Common myeloid progenitor, CD34-positive (primary cell): ENCODE data around the gene STXBP4.

ENCODE experiments used
- CTCF ChIA-PET: fragments of 350-600 bp; sonication (Branson Sonifier 250); formaldehyde crosslinking; loops from one replicate; lab custom pipeline; 2021; ENCODE audit warnings: antibody characterized with exemption; lab: Charles Lee
- POLR2A ChIA-PET: fragments of 350-600 bp; sonication (Branson Sonifier 250); formaldehyde crosslinking; loops from one replicate; lab custom pipeline; 2021; ENCODE audit warnings: antibody characterized with exemption; lab: Charles Lee
- DNase-seq, 3 donors: peaks; one replicate each; pipeline versions ENCODE4 v3.0.0 to v3.0.0-alpha.2; 2013
- H3K27ac ChIP-seq, 2 experiments: 1 replicate in 1 of 2; 2 replicates in 1 of 2; pipeline ENCODE4 v1.7.0; 2013; ENCODE audit warnings: inconsistent platforms in 2 of 2, low read length in 2 of 2, mild to moderate bottlenecking in 2 of 2, low read depth in 1 of 2, moderate library complexity in 1 of 2; ENCODE audit not compliant: severe bottlenecking in 2 of 2, insufficient read depth in 1 of 2, poor library complexity in 1 of 2
- H3K27me3 ChIP-seq, 5 experiments: replicated peaks in 2 of 5; 1 replicate in 3 of 5; 2 replicates in 2 of 5; pipeline versions ENCODE4 v1.6.1 to v1.7.0; 2013; ENCODE audit warnings: low read length in 4 of 5, mild to moderate bottlenecking in 2 of 5, moderate library complexity in 2 of 5, inconsistent platforms in 1 of 5; ENCODE audit not compliant: insufficient read depth in 5 of 5, control insufficient read depth in 4 of 5
- H3K36me3 ChIP-seq, 4 experiments: 1 replicate in 2 of 4; 2 replicates in 2 of 4; pipeline versions ENCODE4 v1.6.1 to v1.7.0; 2013; ENCODE audit warnings: low read length in 3 of 4, control low read depth in 1 of 4, mild to moderate bottlenecking in 1 of 4; ENCODE audit not compliant: control insufficient read depth in 4 of 4, insufficient read depth in 4 of 4
- H3K4me1 ChIP-seq, 4 experiments: 1 replicate in 3 of 4; 2 replicates in 1 of 4; pipeline versions ENCODE4 v1.6.1 to v1.7.1; 2013; ENCODE audit warnings: low read length in 3 of 4, mild to moderate bottlenecking in 3 of 4, control low read depth in 1 of 4, inconsistent platforms in 1 of 4, moderate library complexity in 1 of 4; ENCODE audit not compliant: control insufficient read depth in 4 of 4, insufficient read depth in 4 of 4; ENCODE audit errors: control extremely low read depth in 1 of 4
- H3K4me3 ChIP-seq, 7 experiments: 1 replicate in 4 of 7; 2 replicates in 3 of 7; pipeline versions ENCODE4 v1.5.1 to v1.7.0; 2013; ENCODE audit warnings: mild to moderate bottlenecking in 7 of 7, low read length in 6 of 7, moderate library complexity in 6 of 7, inconsistent platforms in 2 of 7, low read depth in 2 of 7, control low read depth in 1 of 7; ENCODE audit not compliant: insufficient read depth in 4 of 7, control insufficient read depth in 1 of 7; ENCODE audit errors: extremely low read depth in 1 of 7
- H3K9me3 ChIP-seq, 5 experiments: 1 replicate in 4 of 5; 2 replicates in 1 of 5; pipeline versions ENCODE4 v1.6.1 to v1.7.1; 2013; ENCODE audit warnings: low read length in 4 of 5, mild to moderate bottlenecking in 2 of 5, inconsistent platforms in 1 of 5, low read depth in 1 of 5, moderate library complexity in 1 of 5; ENCODE audit not compliant: control insufficient read depth in 4 of 5, insufficient read depth in 2 of 5; ENCODE audit errors: control extremely low read depth in 1 of 5
- WGBS: methylation state at CpG from one replicate; pipeline ENCODE4 v1.1.5; 2013; ENCODE audit not compliant: insufficient coverage; 5-methylcytosine and 5-hydroxymethylcytosine counted together

STXBP4 gene

GRCh38 chr17:55202896-55203295 is 234.3 kb downstream of the STXBP4 start:
- ChIA-PET POLR2A (no interaction called here), CTCF (interaction anchor here (1.4 kb wide), 1 partner anchor 10 kb away, joined by 3 read pairs; no protein-coding TSS in a partner anchor)
- no peak overlapping the region for H3K4me3 ChIP-seq
- H3K4me1 ChIP-seq: peaks cover 8 to 19% (median 11%) of the 10 kb centered on the region in 4 experiments
- H3K9me3 ChIP-seq: peaks cover 0 to 4% (median 1%) of the 10 kb centered on the region in 5 experiments
- H3K27me3 ChIP-seq: no peaks in the 10 kb centered on the region
- no peaks in the 10 kb centered on the region for H3K36me3 ChIP-seq
- 94% methylated on average over 2 of the region's 2 CpGs for WGBS
- no peak for DNase-seq
- no peak overlapping the region for H3K27ac ChIP-seq

DNA sequence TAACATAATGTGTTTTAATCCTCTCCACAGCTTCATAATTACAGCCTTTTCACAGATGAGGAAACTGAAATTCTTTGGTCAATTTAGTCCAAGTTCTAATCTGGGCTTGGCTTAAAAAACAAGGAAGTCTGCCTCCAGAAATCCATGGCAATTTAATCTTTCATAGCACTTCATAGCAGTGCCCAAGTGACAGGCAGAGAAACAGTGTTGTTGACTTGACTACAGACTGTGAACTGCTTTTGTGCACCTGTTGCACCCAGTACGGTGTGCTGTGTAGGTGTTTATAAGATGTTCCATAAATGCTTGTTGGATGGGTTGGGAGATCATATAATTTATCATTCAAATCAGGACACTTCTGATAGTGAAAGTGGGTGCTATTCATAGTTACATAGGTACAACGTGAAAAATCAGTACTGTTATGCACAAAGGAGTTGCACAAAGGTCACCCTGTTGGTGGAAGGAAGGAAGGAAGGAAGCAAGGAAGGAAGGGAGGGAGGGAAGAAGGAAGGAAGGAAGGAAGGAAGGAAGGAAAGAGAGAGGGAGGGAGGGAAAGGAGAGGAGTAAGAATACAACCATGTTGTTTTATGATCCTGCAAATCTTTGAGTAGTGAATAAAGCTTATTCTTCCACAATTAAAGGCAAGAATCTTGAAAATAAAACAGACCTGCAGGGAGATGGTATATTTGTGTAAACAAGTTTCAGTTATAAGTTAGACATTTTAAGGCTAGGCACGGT is 239.7 kb downstream of the STXBP4 start:
- Histone ChIP-seq H3K27me3 (no peaks in the 10 kb centered on the region), H3K4me3 (no peak overlapping the region), H3K27ac (no peak overlapping the region), H3K9me3 (peaks cover 0 to 4% (median 1%) of the 10 kb centered on the region in 5 experiments), H3K4me1 (no peaks in the 10 kb centered on the region), H3K36me3 (no peaks in the 10 kb centered on the region)
- DNase-seq: no peak
- 93% methylated on average over 3 of the region's 3 CpGs for WGBS
- CTCF ChIA-PET: no interaction called here
- POLR2A ChIA-PET: no interaction called here

DNA sequence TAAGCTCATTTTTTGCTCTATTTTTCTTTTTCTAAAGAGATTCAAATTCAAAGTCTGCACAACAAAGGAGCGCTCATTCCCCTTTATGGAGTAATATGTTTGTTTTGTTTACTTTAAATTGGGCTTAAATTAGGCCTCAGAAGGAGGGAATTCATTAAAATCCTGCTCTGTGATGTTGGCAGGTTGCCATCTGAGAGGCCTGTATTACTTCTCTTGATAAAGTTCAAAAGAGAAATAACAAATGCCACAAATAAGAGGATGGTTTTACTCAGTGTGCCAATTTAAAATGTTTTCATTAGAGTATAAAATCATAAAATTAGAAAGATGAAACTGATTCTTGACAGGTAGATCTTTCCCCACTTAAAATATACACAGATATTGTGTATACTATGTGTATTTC is 241.7 kb downstream of the STXBP4 start:
- H3K9me3 ChIP-seq: peaks cover 0 to 1% (median 0%) of the 10 kb centered on the region in 5 experiments
- H3K4me1 ChIP-seq: no peaks in the 10 kb centered on the region
- DNase-seq: peak in 1 of 3 donors; percentile 2
- no peak overlapping the region for H3K4me3 ChIP-seq
- CTCF ChIA-PET: interaction anchor here (1.5 kb wide), 1 partner anchor 29 kb away, joined by 4 read pairs; no protein-coding TSS in a partner anchor
- H3K27ac ChIP-seq: no peak overlapping the region
- H3K36me3 ChIP-seq: no peaks in the 10 kb centered on the region
- H3K27me3 ChIP-seq: no peaks in the 10 kb centered on the region
- POLR2A ChIA-PET: no interaction called here
- no CpG with 5 or more reads among the region's 1 CpG for WGBS

DNA sequence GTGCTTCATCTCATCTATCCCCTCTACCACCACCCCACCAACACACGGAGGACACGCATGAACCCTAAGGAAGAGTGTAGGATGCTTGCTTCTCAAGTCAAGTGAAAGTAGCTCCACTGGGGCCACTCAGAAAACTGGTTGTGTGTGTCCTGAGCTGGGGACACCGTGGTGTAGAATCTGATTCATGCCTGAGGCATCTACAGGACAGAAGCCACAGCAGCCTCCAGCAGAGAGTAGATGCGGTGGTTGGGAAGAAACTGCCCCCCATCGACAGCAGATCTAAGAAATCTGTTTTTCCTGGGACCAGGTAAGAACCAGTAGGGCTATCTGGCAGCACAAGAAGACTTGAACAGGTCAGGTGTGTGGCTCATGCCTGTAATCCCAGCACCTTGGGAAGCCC is 244.3 kb downstream of the STXBP4 start:
- Histone ChIP-seq H3K27me3 (no peaks in the 10 kb centered on the region), H3K4me1 (peaks cover 4 to 13% (median 8%) of the 10 kb centered on the region in 4 experiments), H3K9me3 (peaks cover 0 to 1% (median 0%) of the 10 kb centered on the region in 5 experiments), H3K4me3 (no peak overlapping the region), H3K36me3 (no peaks in the 10 kb centered on the region), H3K27ac (no peak overlapping the region)
- DNase-seq: no peak
- POLR2A ChIA-PET: no interaction called here
- WGBS: 100% methylated on average over 3 of the region's 5 CpGs
- CTCF ChIA-PET: interaction anchor here (0.7 to 1.2 kb wide), 2 partner anchors 10 to 124 kb away, joined by 3 read pairs; no protein-coding TSS in a partner anchor

DNA sequence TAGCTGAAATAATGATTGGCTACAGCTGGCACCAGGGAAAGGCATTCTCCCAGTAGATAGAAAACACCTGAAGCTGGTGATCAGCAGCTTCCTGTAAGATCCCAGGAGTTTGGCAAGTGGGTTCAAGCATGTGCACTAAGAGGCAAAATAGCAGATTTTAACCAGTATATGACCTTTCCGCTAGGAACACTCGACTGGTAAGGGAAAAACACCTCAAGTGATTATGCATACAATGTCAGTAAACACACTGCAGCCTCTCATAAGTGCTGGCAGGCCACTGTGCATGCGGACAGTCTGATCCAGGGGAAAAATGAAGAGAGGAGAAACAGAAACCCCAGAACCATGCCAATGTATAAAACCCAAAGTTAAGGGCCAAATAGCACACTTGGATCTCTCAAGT is 247.1 kb downstream of the STXBP4 start:
- Histone ChIP-seq H3K27me3 (no peaks in the 10 kb centered on the region), H3K27ac (no peak overlapping the region), H3K9me3 (peaks cover 0 to 1% (median 0%) of the 10 kb centered on the region in 5 experiments), H3K36me3 (no peaks in the 10 kb centered on the region), H3K4me1 (peaks cover 4 to 13% (median 8%) of the 10 kb centered on the region in 4 experiments), H3K4me3 (no peak overlapping the region)
- ChIA-PET POLR2A (no interaction called here), CTCF (no interaction called here)
- 100% methylated on average over 3 of the region's 3 CpGs for WGBS
- DNase-seq: no peak

GRCh38 chr17:55216888-55217287 is 248.3 kb downstream of the STXBP4 start:
- POLR2A ChIA-PET: no interaction called here
- Histone ChIP-seq H3K4me3 (no peak overlapping the region), H3K9me3 (peaks cover 0 to 1% (median 0%) of the 10 kb centered on the region in 5 experiments), H3K27ac (peak overlapping the region in 1 of 2 experiments; percentile 28), H3K4me1 (peaks cover 4 to 13% (median 8%) of the 10 kb centered on the region in 4 experiments), H3K27me3 (no peaks in the 10 kb centered on the region), H3K36me3 (no peaks in the 10 kb centered on the region)
- CTCF ChIA-PET: interaction anchor here (0.6 to 0.7 kb wide), 2 partner anchors 16 to 220 kb away, joined by 3 read pairs; no protein-coding TSS in a partner anchor
- WGBS: no CpG with 5 or more reads among the region's 3 CpGs
- DNase-seq: peak; percentile 20 to 72 (median 49)

DNA sequence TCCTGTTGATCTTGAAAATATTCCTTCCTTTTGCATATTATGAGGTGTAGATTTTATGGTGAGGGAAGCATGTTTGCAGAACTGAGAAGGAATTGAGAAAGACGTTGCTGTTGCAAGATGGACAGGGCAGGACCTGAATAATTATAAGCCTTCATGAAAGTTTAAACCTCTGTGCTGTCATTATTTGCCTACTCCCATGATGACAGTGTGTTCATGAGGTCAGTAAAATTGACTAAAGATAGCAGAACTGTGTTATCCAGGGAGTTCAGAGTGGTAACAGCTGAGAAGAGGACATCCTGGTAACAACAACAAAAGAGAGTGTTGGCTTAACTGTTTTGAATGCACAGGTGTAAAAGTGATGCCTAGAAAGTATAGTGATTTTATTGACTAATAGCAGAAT is 250.9 kb downstream of the STXBP4 start:
- peaks cover 4 to 13% (median 8%) of the 10 kb centered on the region in 4 experiments for H3K4me1 ChIP-seq
- no peak overlapping the region for H3K27ac ChIP-seq
- H3K9me3 ChIP-seq: peaks cover 0 to 1% (median 0%) of the 10 kb centered on the region in 5 experiments
- H3K36me3 ChIP-seq: no peaks in the 10 kb centered on the region
- POLR2A ChIA-PET: interaction anchor here (0.7 kb wide), 1 partner anchor 18 kb away, joined by 3 read pairs; no protein-coding TSS in a partner anchor
- DNase-seq: no peak
- CTCF ChIA-PET: interaction anchor here (1.1 to 2.2 kb wide), 3 partner anchors 10 to 20 kb away, joined by 3 to 5 read pairs (median 3); no protein-coding TSS in a partner anchor
- H3K27me3 ChIP-seq: no peaks in the 10 kb centered on the region
- H3K4me3 ChIP-seq: no peak overlapping the region
- 100% methylated on average over 1 of the region's 1 CpG for WGBS
